GM19438 (cell line): ENCODE results near the gene RASAL3.

ENCODE experiments used
- ATAC-seq: cut with Tn5 transposase; IDR thresholded peaks from one replicate; pipeline ENCODE4 v1.9.1; 2021; ENCODE audit warnings: low read depth; ENCODE audit not compliant: unreplicated experiment

RASAL3 gene

GRCh38 chr19:15449620-15450527 is 14.5 kb downstream of the RASAL3 start, which contains the start of gene WIZ:
WIZ (minus strand) TSS chr19:15449956; CDS start chr19:15448307, 1,649 bp downstream.
- ATAC-seq = peak; percentile 55

- no peak for ATAC-seq
Observed at GRCh38 chr19:15448778-15449619, 15.3 kb downstream of the RASAL3 start.

- no peak for ATAC-seq
Observed at GRCh38 chr19:15448044-15448777, 16.1 kb downstream of the RASAL3 start.

GRCh38 chr19:15447057-15447456 is 17.3 kb downstream of the RASAL3 start:
- no peak for ATAC-seq

- ATAC-seq = no peak
Observed at GRCh38 chr19:15445807-15446376, 18.5 kb downstream of the RASAL3 start.

DNA sequence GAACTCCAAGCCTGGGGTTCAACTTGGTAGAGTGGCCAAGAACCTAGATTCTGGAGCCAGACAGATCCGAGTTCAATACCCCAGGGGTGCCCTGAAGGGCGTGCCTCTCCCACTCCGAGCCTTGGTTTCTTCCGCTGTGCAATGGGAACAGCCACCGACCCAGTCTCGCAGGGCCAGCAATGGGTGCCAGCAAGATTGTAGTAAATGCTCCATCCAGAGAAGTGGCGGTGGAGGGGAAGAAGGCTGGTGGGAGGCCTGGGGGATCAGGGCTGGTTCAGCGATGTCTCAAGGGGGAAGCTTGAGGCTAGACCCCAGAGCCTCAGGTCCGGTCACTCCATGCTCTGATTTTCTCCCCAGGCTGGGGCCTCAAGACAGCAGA is 19.1 kb downstream of the RASAL3 start:
- no peak for ATAC-seq

DNA sequence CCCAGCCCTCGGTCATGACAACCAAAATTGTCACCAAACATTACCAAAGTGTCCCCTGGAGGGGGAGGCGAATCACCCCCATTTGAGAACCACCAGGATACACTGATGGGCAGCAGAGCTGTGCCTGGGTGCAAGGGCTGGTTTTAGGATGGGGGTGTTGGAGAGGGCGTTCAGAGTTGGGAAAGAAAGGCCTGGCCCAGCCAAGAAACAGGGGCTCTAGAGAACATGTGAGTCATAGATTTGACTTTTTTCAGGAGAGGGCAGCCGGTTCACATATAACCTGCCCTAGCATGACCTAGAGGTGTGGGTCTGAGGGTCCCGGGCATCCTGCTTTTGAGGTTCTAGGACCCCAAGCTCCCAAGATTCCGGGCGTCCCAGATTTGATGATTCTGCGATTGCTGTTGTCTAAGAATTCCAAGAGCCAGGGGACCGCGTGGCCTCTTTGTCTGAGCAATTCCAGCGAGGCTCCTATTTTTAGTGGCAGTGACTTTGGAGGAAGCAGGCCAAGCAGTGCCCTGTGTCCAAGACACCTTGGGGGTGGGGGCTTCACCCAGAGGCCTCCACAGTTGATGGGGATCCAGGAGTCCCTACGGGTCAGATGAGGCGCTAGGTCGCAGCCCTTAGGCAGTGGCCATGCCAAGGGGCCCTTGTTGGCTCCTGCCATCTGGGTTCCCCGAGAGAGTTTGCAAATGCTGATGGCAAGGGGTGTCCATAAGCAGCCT is 19.7 kb downstream of the RASAL3 start:
- ATAC-seq = no peak

GRCh38 chr19:15443838-15444237 is 20.5 kb downstream of the RASAL3 start:
- no peak for ATAC-seq

DNA sequence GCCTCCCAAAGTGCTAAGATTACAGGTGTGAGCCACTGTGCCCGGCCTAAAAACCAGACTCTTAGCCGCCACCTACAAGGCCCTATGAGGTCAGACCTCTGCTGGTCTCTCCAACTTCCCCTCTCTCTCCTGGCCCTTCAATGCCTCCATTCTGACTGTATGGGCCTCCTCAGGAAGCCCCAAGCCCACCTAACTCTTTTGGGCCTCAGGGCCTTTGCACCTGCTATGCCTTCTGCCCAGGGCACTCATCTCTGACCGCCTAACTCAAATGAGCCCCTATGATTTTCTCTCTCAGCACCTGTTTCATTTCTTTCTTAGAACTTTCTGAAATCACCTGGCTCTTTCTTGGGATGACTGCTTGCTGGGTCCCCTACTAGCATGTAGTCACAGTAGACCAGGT is 21.0 kb downstream of the RASAL3 start:
- no peak for ATAC-seq

DNA sequence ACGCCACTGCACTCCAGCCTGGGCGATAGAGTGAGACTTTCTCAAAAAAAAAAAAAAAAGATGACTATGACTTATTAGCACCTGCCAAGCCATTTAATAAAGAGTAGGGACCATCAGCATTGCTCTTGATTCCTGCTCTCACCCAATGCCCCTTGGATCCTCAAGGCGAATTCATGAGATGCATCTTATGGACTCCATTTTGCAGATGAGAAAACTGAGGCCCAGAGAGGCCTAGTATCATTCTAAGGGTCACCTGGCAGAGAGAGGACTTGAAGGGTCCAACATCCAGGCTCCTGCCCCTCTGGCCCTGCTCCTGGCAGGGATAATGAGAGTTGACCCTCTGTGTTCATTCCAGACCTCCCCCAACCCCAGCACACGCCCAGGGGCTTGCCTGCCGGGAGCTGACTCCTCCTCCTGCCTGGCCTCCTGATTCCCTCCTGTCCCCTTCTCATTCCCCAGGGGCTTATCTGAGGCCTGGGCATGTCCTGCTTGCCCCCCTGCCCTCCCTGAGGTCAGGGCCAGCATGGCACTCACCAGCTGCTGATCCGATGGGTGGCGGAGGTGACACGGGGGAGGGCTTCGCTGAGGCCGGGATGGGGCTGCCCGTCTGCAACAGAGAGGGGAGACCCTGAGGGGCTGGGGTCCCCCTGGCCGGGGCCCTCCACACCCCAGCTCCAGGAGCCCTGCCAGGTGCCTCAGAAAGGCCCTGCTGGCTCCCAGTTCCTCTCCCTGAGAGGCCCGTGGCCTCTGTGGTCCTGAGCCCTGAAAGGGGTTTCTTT is 22.0 kb downstream of the RASAL3 start:
- no peak for ATAC-seq

- ATAC-seq = no peak
Observed at GRCh38 chr19:15441317-15441716, 23.0 kb downstream of the RASAL3 start.

GRCh38 chr19:15439821-15440641 is 24.3 kb downstream of the RASAL3 start:
- no peak for ATAC-seq

DNA sequence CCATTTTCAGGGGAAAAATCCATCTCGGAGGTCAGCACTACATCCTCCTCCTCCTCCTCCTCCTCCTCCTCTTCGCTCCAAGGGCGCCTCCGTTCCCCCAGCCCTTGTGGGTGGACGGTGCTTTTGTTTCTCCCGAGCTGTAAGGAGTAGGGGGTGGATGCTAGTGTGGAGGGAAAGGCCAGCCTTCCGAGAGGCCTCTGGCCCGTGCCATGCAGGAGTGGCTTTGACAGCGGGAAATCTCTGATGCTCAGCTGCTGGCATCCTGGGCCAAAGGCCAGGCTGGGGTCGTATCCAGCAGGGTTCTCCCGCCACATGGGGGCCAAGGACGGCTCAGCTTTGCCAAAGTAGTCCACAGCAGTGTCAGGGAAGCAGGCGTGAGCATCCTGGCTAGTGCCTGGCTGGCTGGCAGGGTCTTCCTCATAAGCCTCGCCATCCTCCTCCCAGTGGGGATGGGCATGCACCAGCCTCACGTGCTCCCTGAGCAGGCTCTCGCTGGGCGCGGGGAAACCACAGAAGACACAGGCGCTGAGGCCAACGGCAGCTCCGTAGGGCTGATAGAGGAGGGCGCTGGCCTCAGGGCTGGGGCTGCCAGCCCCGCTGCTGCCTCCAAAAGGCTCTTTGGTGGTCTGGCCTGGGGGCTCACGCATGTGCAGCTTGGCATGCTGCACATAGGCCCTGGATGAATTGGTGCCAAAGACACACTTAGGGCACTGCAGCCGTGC is 25.1 kb downstream of the RASAL3 start:
- no peak for ATAC-seq

GRCh38 chr19:15438577-15438976 is 25.8 kb downstream of the RASAL3 start:
- no peak for ATAC-seq

DNA sequence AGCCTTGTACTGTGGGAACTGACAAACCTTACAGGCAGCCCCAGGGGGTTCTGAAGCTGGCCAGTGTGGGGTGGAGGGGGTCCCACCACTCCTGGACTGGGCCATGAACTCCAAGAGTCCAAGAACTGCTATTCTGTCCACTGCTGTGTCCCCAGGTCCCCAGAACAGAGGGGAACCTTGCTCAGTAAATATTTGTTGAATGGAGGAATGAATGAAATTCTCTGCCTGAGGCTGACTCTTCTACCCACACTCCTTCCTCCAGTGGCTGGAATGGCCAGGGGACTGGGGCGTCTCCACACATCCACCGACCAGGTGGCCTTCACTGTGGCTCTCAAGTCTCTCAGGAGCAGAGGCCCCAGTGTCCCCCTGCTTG is 26.2 kb downstream of the RASAL3 start:
- ATAC-seq = no peak

GRCh38 chr19:15437355-15438123 is 26.8 kb downstream of the RASAL3 start:
- no peak for ATAC-seq

DNA sequence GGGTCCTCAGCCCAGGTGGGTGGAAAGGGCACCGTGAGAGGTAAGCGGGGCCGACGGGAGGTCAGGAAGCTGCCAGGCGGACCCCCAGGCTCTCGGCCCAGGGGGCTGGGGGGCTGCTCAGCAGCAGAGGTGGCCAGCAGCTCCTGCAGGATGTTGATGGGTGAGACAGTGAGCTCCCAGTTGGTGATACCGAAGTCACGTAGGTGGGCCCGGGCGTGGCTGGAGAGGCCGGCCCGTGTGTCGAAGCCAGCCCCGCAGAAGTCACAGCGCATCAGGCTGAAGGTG is 27.6 kb downstream of the RASAL3 start:
- no peak for ATAC-seq
